ENCODE data around the gene TAF5L.

DNA sequence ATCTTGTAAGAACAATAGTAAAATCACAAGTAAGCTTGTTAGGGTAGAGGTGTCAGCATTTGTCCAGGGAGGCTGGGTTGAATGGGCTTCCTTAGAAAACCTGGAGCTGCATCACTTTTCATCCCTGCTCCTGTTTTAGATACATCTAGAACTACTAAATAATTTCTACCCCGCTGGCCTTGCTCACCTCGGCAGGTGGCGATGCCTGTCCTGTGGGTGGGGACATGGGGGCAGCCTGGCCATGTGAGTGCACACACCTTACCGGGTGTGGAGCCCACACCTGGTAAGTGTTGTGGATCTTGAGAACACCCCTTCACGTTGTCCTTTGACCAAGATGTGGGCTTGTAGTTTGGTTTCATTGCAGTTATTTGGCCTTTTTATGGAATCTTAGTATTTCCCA, 29.9 kb upstream of the TAF5L start:
- TF ChIP-seq, protein P1, sequence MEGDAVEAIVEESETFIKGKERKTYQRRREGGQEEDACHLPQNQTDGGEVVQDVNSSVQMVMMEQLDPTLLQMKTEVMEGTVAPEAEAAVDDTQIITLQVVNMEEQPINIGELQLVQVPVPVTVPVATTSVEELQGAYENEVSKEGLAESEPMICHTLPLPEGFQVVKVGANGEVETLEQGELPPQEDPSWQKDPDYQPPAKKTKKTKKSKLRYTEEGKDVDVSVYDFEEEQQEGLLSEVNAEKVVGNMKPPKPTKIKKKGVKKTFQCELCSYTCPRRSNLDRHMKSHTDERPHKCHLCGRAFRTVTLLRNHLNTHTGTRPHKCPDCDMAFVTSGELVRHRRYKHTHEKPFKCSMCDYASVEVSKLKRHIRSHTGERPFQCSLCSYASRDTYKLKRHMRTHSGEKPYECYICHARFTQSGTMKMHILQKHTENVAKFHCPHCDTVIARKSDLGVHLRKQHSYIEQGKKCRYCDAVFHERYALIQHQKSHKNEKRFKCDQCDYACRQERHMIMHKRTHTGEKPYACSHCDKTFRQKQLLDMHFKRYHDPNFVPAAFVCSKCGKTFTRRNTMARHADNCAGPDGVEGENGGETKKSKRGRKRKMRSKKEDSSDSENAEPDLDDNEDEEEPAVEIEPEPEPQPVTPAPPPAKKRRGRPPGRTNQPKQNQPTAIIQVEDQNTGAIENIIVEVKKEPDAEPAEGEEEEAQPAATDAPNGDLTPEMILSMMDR (conservative IDR thresholded peaks at IDR 0.05), result no peak
- TF ChIP-seq ZFX (IDR thresholded peaks at IDR 0.05), result no peak
